H9 (cell line): ENCODE data around the gene AFAP1L1. TPM values are rescaled to one million over a fixed set of nuclear protein-coding genes. Genes with fewer than 3 reads are reported as not detected.
A peak's percentile ranks its signal among the peaks of the same experiment; 100 is the strongest.

ENCODE experiments used
- DNase-seq: peaks from one replicate; pipeline ENCODE4 v3.0.0-alpha.2; 2017
- H2AFZ ChIP-seq: one replicate; pipeline ENCODE4 v1.6.1; 2013; ENCODE audit warnings: mild to moderate bottlenecking, low read length, control low read depth, moderate library complexity
- H2AK5ac ChIP-seq: 2 replicates; pipeline ENCODE4 v1.6.1; 2013; ENCODE audit warnings: low read length, control low read depth, mixed read lengths; ENCODE audit not compliant: insufficient read length
- H2BK120ac ChIP-seq: one replicate; pipeline ENCODE4 v1.6.1; 2013; ENCODE audit warnings: low read depth, mild to moderate bottlenecking, low read length, control low read depth, inconsistent platforms; ENCODE audit not compliant: poor library complexity, severe bottlenecking
- H2BK12ac ChIP-seq: 2 replicates; pipeline ENCODE4 v1.6.1; 2013; ENCODE audit warnings: low read length, control low read depth, mixed read lengths, low read depth; ENCODE audit not compliant: insufficient read length
- H2BK15ac ChIP-seq: 2 replicates; pipeline ENCODE4 v1.6.1; 2013; ENCODE audit warnings: low read depth, low read length, control low read depth
- H2BK20ac ChIP-seq: one replicate; pipeline ENCODE4 v1.6.1; 2013; ENCODE audit warnings: low read depth, mild to moderate bottlenecking, low read length, control low read depth, inconsistent platforms; ENCODE audit not compliant: poor library complexity, severe bottlenecking
- H2BK5ac ChIP-seq: 2 replicates; pipeline ENCODE4 v1.6.1; 2013; ENCODE audit warnings: low read length, control low read depth, mixed read lengths; ENCODE audit not compliant: insufficient read length
- H3K14ac ChIP-seq: 2 replicates; pipeline ENCODE4 v1.6.1; 2013; ENCODE audit warnings: low read length, control low read depth; ENCODE audit not compliant: insufficient read depth
- H3K18ac ChIP-seq: 2 replicates; pipeline ENCODE4 v1.6.1; 2013; ENCODE audit warnings: low read depth, mild to moderate bottlenecking, mixed read lengths, low read length, control low read depth; ENCODE audit not compliant: insufficient read length
- H3K23ac ChIP-seq: 2 replicates; pipeline ENCODE4 v1.6.1; 2013; ENCODE audit warnings: low read length, control low read depth, mixed read lengths, low read depth; ENCODE audit not compliant: insufficient read length
- H3K23me2 ChIP-seq: 2 replicates; pipeline ENCODE4 v1.6.1; 2013; ENCODE audit warnings: low read depth, mild to moderate bottlenecking, mixed read lengths, low read length, control low read depth; ENCODE audit not compliant: insufficient read length, poor library complexity, severe bottlenecking
- H3K27ac ChIP-seq: 2 replicates; pipeline ENCODE4 v1.5.1; 2013; ENCODE audit warnings: low read length, control low read depth, mixed read lengths, low read depth; ENCODE audit not compliant: insufficient read length
- H3K27me3 ChIP-seq: 2 replicates; pipeline ENCODE4 v1.6.1; 2013; ENCODE audit warnings: low read length, control low read depth, inconsistent platforms; ENCODE audit not compliant: insufficient read depth
- H3K4ac ChIP-seq: 2 replicates; pipeline ENCODE4 v1.6.1; 2013; ENCODE audit warnings: low read depth, mild to moderate bottlenecking, control low read depth, inconsistent platforms, low read length, moderate library complexity
- H3K4me1 ChIP-seq: 2 replicates; pipeline ENCODE4 v1.6.1; 2013; ENCODE audit warnings: low read length, control low read depth, inconsistent platforms; ENCODE audit not compliant: insufficient read depth
- H3K4me2 ChIP-seq: 2 replicates; pipeline ENCODE4 v1.6.1; 2013; ENCODE audit warnings: low read length, control low read depth, mixed read lengths; ENCODE audit not compliant: insufficient read length, insufficient read depth
- H3K56ac ChIP-seq: 2 replicates; pipeline ENCODE4 v1.6.1; 2013; ENCODE audit warnings: low read depth, mild to moderate bottlenecking, mixed read lengths, low read length, control low read depth; ENCODE audit not compliant: insufficient read length
- H3K79me1 ChIP-seq: 2 replicates; pipeline ENCODE4 v1.6.1; 2013; ENCODE audit warnings: low read depth, mild to moderate bottlenecking, moderate library complexity, low read length, control low read depth, inconsistent platforms; ENCODE audit not compliant: insufficient read depth, poor library complexity, severe bottlenecking
- H3K79me2 ChIP-seq: 2 replicates; pipeline ENCODE4 v1.6.1; 2013; ENCODE audit warnings: low read length, control low read depth, inconsistent platforms; ENCODE audit not compliant: insufficient read depth
- H3K9ac ChIP-seq: 2 replicates; pipeline ENCODE4 v1.6.1; 2013; ENCODE audit warnings: low read length, control low read depth, mixed read lengths; ENCODE audit not compliant: insufficient read length; ENCODE audit errors: extremely low read depth
- H3K9me3 ChIP-seq: one replicate; pipeline ENCODE4 v1.6.1; 2013; ENCODE audit warnings: low read depth, low read length, inconsistent platforms; ENCODE audit not compliant: control insufficient read depth
- H3T11ph ChIP-seq: one replicate; pipeline ENCODE4 v1.6.1; 2013; ENCODE audit warnings: mild to moderate bottlenecking, low read length, control low read depth, inconsistent platforms
- H4K20me1 ChIP-seq: one replicate; pipeline ENCODE4 v1.6.1; 2013; ENCODE audit not compliant: control insufficient read depth, insufficient read length, insufficient read depth
- H4K5ac ChIP-seq: 2 replicates; pipeline ENCODE4 v1.6.1; 2013; ENCODE audit warnings: low read depth, mild to moderate bottlenecking, mixed read lengths, low read length, control low read depth; ENCODE audit not compliant: insufficient read length
- H4K8ac ChIP-seq: replicated peaks from 2 replicates; pipeline ENCODE4 v1.6.1; 2013; ENCODE audit warnings: low read length, control low read depth, mixed read lengths, low read depth; ENCODE audit not compliant: insufficient read length
- H4K91ac ChIP-seq: 2 replicates; pipeline ENCODE4 v1.6.1; 2013; ENCODE audit warnings: low read depth, mild to moderate bottlenecking, moderate library complexity, mixed read lengths, low read length, control low read depth; ENCODE audit not compliant: insufficient read length
- H3K27ac Mint-ChIP-seq, 3 experiments: 2 replicates in 2 of 3; 3 replicates in 1 of 3; pipeline ENCODE4 v1.8.0; 2020 to 2021; ENCODE audit warnings: mixed read lengths in 3 of 3, mild to moderate bottlenecking in 1 of 3, moderate library complexity in 1 of 3
- H3K27me3 Mint-ChIP-seq: 2 replicates; pipeline ENCODE4 v1.8.0; 2021; ENCODE audit warnings: low read depth, mild to moderate bottlenecking, moderate library complexity, mixed read lengths
- H3K36me3 Mint-ChIP-seq, 3 experiments: 2 replicates in 2 of 3; 3 replicates in 1 of 3; pipeline ENCODE4 v1.8.0; 2020 to 2021; ENCODE audit warnings: low read depth in 3 of 3, mixed read lengths in 3 of 3; ENCODE audit not compliant: insufficient read depth in 1 of 3
- H3K4me1 Mint-ChIP-seq, 2 experiments: 2 replicates each; pipeline ENCODE4 v1.8.0; 2020; ENCODE audit warnings: mixed read lengths in 2 of 2
- H3K4me3 Mint-ChIP-seq, 2 experiments: 2 replicates in 1 of 2; 3 replicates in 1 of 2; pipeline ENCODE4 v1.8.0; 2020 to 2021; ENCODE audit warnings: mild to moderate bottlenecking in 2 of 2, mixed read lengths in 2 of 2, moderate library complexity in 1 of 2
- H3K9me3 Mint-ChIP-seq, 2 experiments: 2 replicates in 1 of 2; 3 replicates in 1 of 2; pipeline ENCODE4 v1.8.0; 2020; ENCODE audit warnings: mild to moderate bottlenecking in 2 of 2, mixed read lengths in 2 of 2, moderate library complexity in 1 of 2
- CTCF ChIP-seq: fragments of 200-600 bp; sonication (generic); conservative IDR thresholded peaks from 3 replicates; pipeline ENCODE4 v1.8.0; 2021; ENCODE audit warnings: antibody characterized with exemption, mild to moderate bottlenecking
- WGBS: extraction: QIAGEN DNeasy Blood & Tissue Kit; methylation state at CpG from one replicate; pipeline ENCODE4 v1.1.7; 2013; ENCODE audit warnings: missing lambda C conversion rate, low lambda C conversion rate, mixed read lengths; ENCODE audit not compliant: insufficient read length; ENCODE audit errors: extremely low coverage; 5-methylcytosine and 5-hydroxymethylcytosine counted together
- total RNA-seq: library from RNA; stranded (reverse); gene quantifications from 2 replicates; pipeline ENCODE4 v1.2.1, GENCODE V29; 2021

AFAP1L1 gene
- total RNA-seq, 1 experiment from 2014 or later, result 1.8 TPM

DNA sequence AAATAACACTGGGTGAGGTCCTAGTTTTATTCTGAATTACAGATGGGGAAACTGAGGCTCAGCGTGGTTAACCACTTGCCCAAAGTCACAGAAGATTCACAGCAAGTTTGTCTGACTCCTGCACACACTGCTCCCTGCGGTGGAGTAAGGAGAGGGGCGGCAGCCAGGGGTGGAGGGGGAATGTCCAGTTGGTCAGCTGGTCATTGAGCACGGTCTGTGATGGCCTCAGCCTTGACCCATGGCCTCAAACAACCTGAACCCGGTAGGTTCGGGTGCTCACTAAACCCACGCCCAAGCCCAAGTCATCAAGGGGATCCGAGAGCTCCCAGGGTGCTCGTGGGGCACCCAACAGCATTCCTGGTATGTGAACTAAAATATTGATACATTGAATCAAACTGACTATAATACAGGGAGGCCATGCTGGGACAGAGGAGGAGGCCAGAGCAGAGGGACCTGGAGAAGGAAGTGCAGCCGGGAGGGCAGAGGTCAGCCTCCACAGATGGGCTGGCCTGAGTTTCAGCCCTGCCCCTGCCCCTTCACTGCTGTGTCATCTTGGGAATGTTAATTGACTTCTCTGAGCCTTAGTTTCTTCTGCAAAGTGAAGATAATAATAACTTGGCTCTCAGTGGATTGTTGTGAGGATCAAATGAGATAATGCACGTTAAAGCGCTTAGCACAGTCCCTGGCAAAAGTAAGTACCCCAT lies 111.0 kb downstream of the AFAP1L1 start:
- Histone ChIP-seq H4K5ac (no peak overlapping the region), H3K4me2 (no peak overlapping the region), H3K14ac (no peak overlapping the region), H4K20me1 (no peaks in the 10 kb centered on the region), H2AK5ac (no peak overlapping the region), H3K9me3 (no peaks in the 10 kb centered on the region), H3K23me2 (no peaks in the 10 kb centered on the region), H4K8ac (no peak overlapping the region), H3K79me1 (no peaks in the 10 kb centered on the region), H2BK20ac (no peak overlapping the region), H4K91ac (no peak overlapping the region), H3K23ac (no peak overlapping the region), H2BK120ac (no peak overlapping the region), H3T11ph (no peak overlapping the region), H2BK15ac (no peak overlapping the region), H3K79me2 (no peaks in the 10 kb centered on the region), H3K27me3 (no peaks in the 10 kb centered on the region; the same call in 1 of the 2 replicates), H3K4me1 (no peaks in the 10 kb centered on the region), H3K18ac (no peak overlapping the region), H3K56ac (no peak overlapping the region), H2BK5ac (no peak overlapping the region), H2BK12ac (no peak overlapping the region), H3K27ac (no peak overlapping the region), H2AFZ (no peak overlapping the region), H3K4ac (no peak overlapping the region), H3K9ac (no peak overlapping the region)
- TF ChIP-seq CTCF, result no peak
- Mint-ChIP-seq H3K27me3 (no peaks in the 10 kb centered on the region), H3K27ac (0 out of 7 replicates have a peak overlapping the region, but pooled peaks of 1 of the 3 experiments have one; percentile 36), H3K4me3 (no peak overlapping the region), H3K36me3 (no peaks in the 10 kb centered on the region; a peak in 1 of 7 replicates), H3K9me3 (no peaks in the 10 kb centered on the region; a peak in 1 of 5 replicates), H3K4me1 (peaks cover 15 to 21% of the 10 kb centered on the region in 2 experiments)
- no peak for DNase-seq
- WGBS, result no CpG with 5 or more reads among the region's 12 CpGs
